B cell (primary cell): ENCODE measurements around the gene ATRNL1. TPM values are rescaled to one million over a fixed set of nuclear protein-coding genes. Genes with fewer than 3 reads are reported as not detected.

Experiments
- ATAC-seq: fragments of 200-7000 bp; cut with Tn5 transposase; one replicate; pipeline ENCODE4 v1.10.0; 2021; ENCODE audit warnings: low read depth, mild to moderate bottlenecking, moderate number of reproducible peaks, moderate library complexity
- CTCF ChIA-PET: fragments of 350-600 bp; sonication (Branson Sonifier 250); formaldehyde crosslinking; loops from one replicate; lab custom pipeline; 2021; ENCODE audit warnings: antibody characterized with exemption, inconsistent platforms; lab: Charles Lee
- POLR2A ChIA-PET: fragments of 350-600 bp; sonication (Branson Sonifier 250); formaldehyde crosslinking; loops from one replicate; lab custom pipeline; 2021; ENCODE audit warnings: antibody characterized with exemption; lab: Charles Lee
- DNase-seq: peaks from one replicate; pipeline ENCODE4 v3.0.0; 2013
- H2AFZ ChIP-seq: 2 replicates; pipeline ENCODE4 v1.6.1; 2012; ENCODE audit warnings: mild to moderate bottlenecking, low read depth, low read length; ENCODE audit not compliant: insufficient read depth, poor library complexity, severe bottlenecking
- H3K27ac ChIP-seq, 2 donors: 1 replicate in 1 of 2; 2 replicates in 1 of 2; pipeline ENCODE4 v1.5.1; 2012 to 2013; ENCODE audit warnings: low read length in 2 of 2, mild to moderate bottlenecking in 2 of 2, moderate library complexity in 1 of 2
- H3K27me3 ChIP-seq, 4 experiments: fragments of 200-600 bp in 1 of 4; sonication (generic) in 1 of 4; replicated peaks in 1 of 4; 1 replicate in 2 of 4; 2 replicates in 2 of 4; pipeline versions ENCODE4 v1.6.1 to v1.7.0; 2013 to 2016; ENCODE audit warnings: low read length in 3 of 4, mild to moderate bottlenecking in 2 of 4, mixed read lengths in 1 of 4, moderate library complexity in 1 of 4; ENCODE audit not compliant: insufficient read depth in 4 of 4, control insufficient read depth in 3 of 4; ENCODE audit errors: control extremely low read depth in 1 of 4
- H3K36me3 ChIP-seq, 2 experiments: replicated peaks in 1 of 2; 1 replicate in 1 of 2; 2 replicates in 1 of 2; pipeline versions ENCODE4 v1.6.1 to v1.7.1; 2013; ENCODE audit warnings: low read length in 1 of 2; ENCODE audit not compliant: insufficient read depth in 2 of 2, control insufficient read depth in 1 of 2; ENCODE audit errors: control extremely low read depth in 1 of 2, extremely low read depth in 1 of 2
- H3K4me1 ChIP-seq, 2 donors: fragments of 200-600 bp in 1 of 2; sonication (generic) in 1 of 2; 1 replicate in 1 of 2; 2 replicates in 1 of 2; pipeline versions ENCODE4 v1.5.1 to v1.6.1; 2013 to 2017; ENCODE audit warnings: low read length in 2 of 2; ENCODE audit not compliant: control insufficient read depth in 2 of 2, insufficient read depth in 2 of 2
- H3K4me2 ChIP-seq: replicated peaks from 2 replicates; pipeline ENCODE3; 2012; ENCODE audit warnings: mild to moderate bottlenecking, low read depth, low read length; ENCODE audit not compliant: poor library complexity, severe bottlenecking
- H3K4me3 ChIP-seq, 5 experiments: fragments of 200-600 bp in 1 of 5; sonication (generic) in 1 of 5; 1 replicate in 3 of 5; 2 replicates in 2 of 5; pipeline versions ENCODE4 v1.5.1 to v1.7.0; 2011 to 2016; ENCODE audit warnings: low read length in 4 of 5, mild to moderate bottlenecking in 4 of 5, low read depth in 2 of 5, control low read depth in 1 of 5, moderate library complexity in 1 of 5; ENCODE audit not compliant: insufficient read depth in 1 of 5; ENCODE audit errors: control extremely low read depth in 1 of 5, extremely low read depth in 1 of 5
- H3K79me2 ChIP-seq: fragments of 200-600 bp; sonication (generic); one replicate; pipeline ENCODE4 v1.6.0; 2016; ENCODE audit warnings: low read length; ENCODE audit not compliant: control insufficient read depth, insufficient read depth
- H3K9ac ChIP-seq: fragments of 200-600 bp; sonication (generic); 2 replicates; pipeline ENCODE4 v1.6.1; 2017; ENCODE audit warnings: mild to moderate bottlenecking, low read length, moderate library complexity
- H3K9me3 ChIP-seq, 3 donors: one replicate each; pipeline versions ENCODE4 v1.6.1 to v1.7.1; 2013; ENCODE audit warnings: low read length in 2 of 3; ENCODE audit not compliant: control insufficient read depth in 2 of 3, insufficient read depth in 1 of 3; ENCODE audit errors: control extremely low read depth in 1 of 3
- H4K20me1 ChIP-seq: 2 replicates; pipeline ENCODE4 v1.6.0; 2012; ENCODE audit warnings: mild to moderate bottlenecking, low read length; ENCODE audit not compliant: insufficient read depth, control insufficient read depth, poor library complexity, severe bottlenecking
- H3K27ac Mint-ChIP-seq: one replicate; pipeline ENCODE4 v1.8.0; 2021; ENCODE audit warnings: mixed read lengths
- H3K27me3 Mint-ChIP-seq: one replicate; pipeline ENCODE4 v1.8.0; 2021; ENCODE audit warnings: mixed read lengths
- H3K4me1 Mint-ChIP-seq: one replicate; pipeline ENCODE4 v1.8.0; 2021; ENCODE audit warnings: mixed read lengths
- H3K4me3 Mint-ChIP-seq: one replicate; pipeline ENCODE4 v1.8.0; 2021; ENCODE audit warnings: mixed read lengths
- H3K9me3 Mint-ChIP-seq: one replicate; pipeline ENCODE4 v1.8.0; 2022; ENCODE audit warnings: mixed read lengths; ENCODE audit not compliant: insufficient read depth
- EZH2 ChIP-seq: IDR thresholded peaks from 2 replicates; pipeline ENCODE4 v1.6.1; 2012; ENCODE audit warnings: borderline replicate concordance, low read depth, mild to moderate bottlenecking, moderate library complexity, low read length; ENCODE audit not compliant: insufficient read depth, poor library complexity, severe bottlenecking
- WGBS: methylation state at CpG from one replicate; pipeline ENCODE4 v1.1.5; 2013; ENCODE audit warnings: missing lambda C conversion rate; ENCODE audit not compliant: insufficient coverage; 5-methylcytosine and 5-hydroxymethylcytosine counted together
- intact Hi-C: fragments of 100-400 bp; cut with micrococcal nuclease; formaldehyde crosslinking; loops from one replicate; pipeline ENCODE4 v1.10.0; 2022
- polyA plus RNA-seq: library from polyadenylated mRNA; depleted of rRNA; stranded (reverse); fragments of >200 nt; gene quantifications from 2 replicates; pipeline ENCODE4 v1.2.3, GENCODE V29; 2012
- total RNA-seq, 2 donors: library from RNA; stranded (reverse); fragments of 120-200 nt in 1 of 2; gene quantifications; 1 replicate in 1 of 2; 2 replicates in 1 of 2; pipeline versions ENCODE4 v1.2.3 to v1.2.4, GENCODE V29; 2013 to 2022
- TF ChIP-seq, protein P1 (sequence below): fragments of 200-600 bp; IDR thresholded peaks from one replicate; pipeline ENCODE4 v1.8.0; 2022; ENCODE audit warnings: antibody characterized with exemption, mild to moderate bottlenecking

The ATRNL1 gene
- total and polyA plus RNA-seq, 2 donors (not counting 1 experiment from before 2014, with no cell fraction given) = 0.24 to 2.2 TPM

DNA sequence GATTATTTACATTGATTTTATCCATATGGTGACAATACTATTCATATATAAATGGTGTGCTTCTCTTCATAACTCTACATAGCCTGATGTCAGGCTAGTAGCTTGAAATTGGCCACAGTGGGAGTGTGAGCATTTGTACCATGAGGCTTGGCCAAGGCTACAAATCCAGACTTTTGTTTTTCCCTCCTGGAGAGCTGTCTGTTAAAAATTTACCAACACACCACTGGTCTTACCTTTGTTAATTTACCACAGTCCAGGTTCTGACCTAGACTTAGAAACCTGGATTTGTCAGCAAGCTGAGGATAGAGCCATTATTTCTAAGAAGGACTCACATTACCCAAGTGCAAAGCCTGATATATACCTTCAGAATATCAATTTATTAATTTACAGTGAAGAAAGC, 45.5 kb upstream of the ATRNL1 start:
- no peaks in the 10 kb centered on the region for H3K36me3 ChIP-seq
- H3K79me2 ChIP-seq = no peaks in the 10 kb centered on the region
- H3K9me3 ChIP-seq = no peaks in the 10 kb centered on the region
- no peaks in the 10 kb centered on the region for H4K20me1 ChIP-seq
- no peaks in the 10 kb centered on the region for H3K4me1 ChIP-seq
- H3K4me3 Mint-ChIP-seq = no peak overlapping the region
- no peak overlapping the region for H3K27ac ChIP-seq
- no peak overlapping the region for H3K27ac Mint-ChIP-seq
- H2AFZ ChIP-seq = no peak overlapping the region
- ATAC-seq (no peak), DNase-seq (no peak)
- H3K4me1 Mint-ChIP-seq = no peaks in the 10 kb centered on the region
- H3K27me3 Mint-ChIP-seq = peaks cover 8% of the 10 kb centered on the region
- intact Hi-C loops = no loop called here
- no peaks in the 10 kb centered on the region for H3K9me3 Mint-ChIP-seq
- no peak overlapping the region for H3K4me2 ChIP-seq
- H3K27me3 ChIP-seq = no peaks in the 10 kb centered on the region
- H3K9ac ChIP-seq = no peak overlapping the region
- no peak for TF ChIP-seq EZH2
- TF ChIP-seq, protein P1, sequence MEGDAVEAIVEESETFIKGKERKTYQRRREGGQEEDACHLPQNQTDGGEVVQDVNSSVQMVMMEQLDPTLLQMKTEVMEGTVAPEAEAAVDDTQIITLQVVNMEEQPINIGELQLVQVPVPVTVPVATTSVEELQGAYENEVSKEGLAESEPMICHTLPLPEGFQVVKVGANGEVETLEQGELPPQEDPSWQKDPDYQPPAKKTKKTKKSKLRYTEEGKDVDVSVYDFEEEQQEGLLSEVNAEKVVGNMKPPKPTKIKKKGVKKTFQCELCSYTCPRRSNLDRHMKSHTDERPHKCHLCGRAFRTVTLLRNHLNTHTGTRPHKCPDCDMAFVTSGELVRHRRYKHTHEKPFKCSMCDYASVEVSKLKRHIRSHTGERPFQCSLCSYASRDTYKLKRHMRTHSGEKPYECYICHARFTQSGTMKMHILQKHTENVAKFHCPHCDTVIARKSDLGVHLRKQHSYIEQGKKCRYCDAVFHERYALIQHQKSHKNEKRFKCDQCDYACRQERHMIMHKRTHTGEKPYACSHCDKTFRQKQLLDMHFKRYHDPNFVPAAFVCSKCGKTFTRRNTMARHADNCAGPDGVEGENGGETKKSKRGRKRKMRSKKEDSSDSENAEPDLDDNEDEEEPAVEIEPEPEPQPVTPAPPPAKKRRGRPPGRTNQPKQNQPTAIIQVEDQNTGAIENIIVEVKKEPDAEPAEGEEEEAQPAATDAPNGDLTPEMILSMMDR = no peak
- ChIA-PET POLR2A (no interaction called here), CTCF (no interaction called here)
- H3K4me3 ChIP-seq = no peak overlapping the region

DNA sequence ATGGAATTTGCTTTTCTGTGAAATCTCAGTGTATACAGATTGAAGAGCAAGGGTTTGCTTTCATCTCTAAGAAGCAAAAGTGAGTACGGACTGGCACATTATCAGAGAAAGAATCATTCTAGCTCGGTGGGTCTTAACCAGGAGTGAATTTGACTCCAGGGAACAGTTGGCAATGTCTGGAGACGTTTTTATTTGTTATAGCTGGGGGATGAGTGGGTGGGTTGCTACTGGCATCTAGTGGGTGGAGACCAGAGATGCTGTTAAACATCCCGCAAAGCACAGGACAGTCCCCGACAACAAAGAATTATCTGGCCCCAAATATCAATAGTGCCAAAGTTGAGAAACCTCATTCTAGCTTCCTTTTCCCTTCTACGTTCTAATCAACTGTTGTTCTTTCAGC, 43.8 kb upstream of the ATRNL1 start:
- Mint-ChIP-seq H3K27me3 (peaks cover under 1% of the 10 kb centered on the region), H3K4me1 (no peaks in the 10 kb centered on the region), H3K27ac (no peak overlapping the region), H3K4me3 (no peak overlapping the region), H3K9me3 (no peaks in the 10 kb centered on the region)
- no peak for DNase-seq
- Histone ChIP-seq H3K4me2 (no peak overlapping the region), H3K36me3 (no peaks in the 10 kb centered on the region), H3K4me3 (no peak overlapping the region), H3K9me3 (no peaks in the 10 kb centered on the region), H3K27ac (no peak overlapping the region), H3K79me2 (no peaks in the 10 kb centered on the region), H2AFZ (no peak overlapping the region), H3K4me1 (no peaks in the 10 kb centered on the region), H3K27me3 (no peaks in the 10 kb centered on the region), H4K20me1 (no peaks in the 10 kb centered on the region), H3K9ac (no peak overlapping the region)
- intact Hi-C loops = no loop called here
- no peak for ATAC-seq
- TF ChIP-seq EZH2 = no peak
- TF ChIP-seq, protein P1 = no peak
- CTCF ChIA-PET = no interaction called here
- WGBS = 80% methylated on average over 5 of the region's 6 CpGs
- POLR2A ChIA-PET = no interaction called here
